ENCODE results near the gene BCAR1. TPM values are rescaled to one million over a fixed set of nuclear protein-coding genes. Genes with fewer than 3 reads are reported as not detected.

Gene BCAR1
- polyA plus RNA-seq (2013, experiment 1 of 2), result 122 TPM
- polyA plus RNA-seq (2013, experiment 2 of 2), result 83.0 TPM

- WGBS, 2 experiments (ENCODE audit: insufficient coverage in 2 of 2), result 0 to 1% methylated on average over 43 to 50 of the region's 84 CpGs
- peak within 1 kb of the TSS; percentile 99 for H3K27ac ChIP-seq (ENCODE audit: low read depth, low read length, severe bottlenecking)
- peaks cover 43% of the 10 kb centered on the region for H3K36me3 ChIP-seq (ENCODE audit: control insufficient read depth, insufficient read depth, low read length)
- H3K4me3 ChIP-seq (ENCODE audit: extremely low read depth, insufficient read depth, low read length, poor library complexity, severe bottlenecking), result peak within 1 kb of the TSS; percentile 87
- H3K9me3 ChIP-seq (ENCODE audit: control insufficient read depth, low read length), result no peaks in the 10 kb centered on the region
- peaks cover 78% of the 10 kb centered on the region for H3K4me1 ChIP-seq (ENCODE audit: control insufficient read depth, insufficient read depth, low read length, poor library complexity, severe bottlenecking)
Measured at GRCh38 chr16:75251280-75252048, at the start of gene BCAR1. BCAR1 (minus strand) TSS chr16:75251624; CDS start chr16:75251482, 142 bp downstream.

GRCh38 chr16:75298267-75298666 is 46.8 kb upstream of the BCAR1 start:
- Histone ChIP-seq H3K4me3 (ENCODE audit: extremely low read depth, insufficient read depth, low read length, poor library complexity, severe bottlenecking) (no peak overlapping the region), H3K9me3 (ENCODE audit: control insufficient read depth, low read length) (no peaks in the 10 kb centered on the region), H3K27ac (ENCODE audit: low read depth, low read length, severe bottlenecking) (no peak overlapping the region), H3K4me1 (ENCODE audit: control insufficient read depth, insufficient read depth, low read length, poor library complexity, severe bottlenecking) (peaks cover 23% of the 10 kb centered on the region), H3K36me3 (ENCODE audit: control insufficient read depth, insufficient read depth, low read length) (peaks cover 70% of the 10 kb centered on the region)
- 97 to 100% methylated on average over 4 to 6 of the region's 6 CpGs for WGBS, 2 experiments (ENCODE audit: insufficient coverage in 2 of 2)

- Histone ChIP-seq H3K27ac (ENCODE audit: low read depth, low read length, severe bottlenecking) (no peak overlapping the region), H3K36me3 (ENCODE audit: control insufficient read depth, insufficient read depth, low read length) (peaks cover 76% of the 10 kb centered on the region), H3K4me1 (ENCODE audit: control insufficient read depth, insufficient read depth, low read length, poor library complexity, severe bottlenecking) (peaks cover 12% of the 10 kb centered on the region), H3K4me3 (ENCODE audit: extremely low read depth, insufficient read depth, low read length, poor library complexity, severe bottlenecking) (no peak overlapping the region), H3K9me3 (ENCODE audit: control insufficient read depth, low read length) (no peaks in the 10 kb centered on the region)
- WGBS, 2 experiments (ENCODE audit: insufficient coverage in 2 of 2), result 100% methylated on average over 1 of the region's 1 CpG
Measured at GRCh38 chr16:75296606-75297005, 45.2 kb upstream of the BCAR1 start.

GRCh38 chr16:75294773-75295459 is 43.5 kb upstream of the BCAR1 start:
- WGBS, 2 experiments (ENCODE audit: insufficient coverage in 2 of 2), result 100% methylated on average over 3 of the region's 6 CpGs
- no peaks in the 10 kb centered on the region for H3K9me3 ChIP-seq (ENCODE audit: control insufficient read depth, low read length)
- H3K36me3 ChIP-seq (ENCODE audit: control insufficient read depth, insufficient read depth, low read length), result peaks cover 70% of the 10 kb centered on the region
- H3K27ac ChIP-seq (ENCODE audit: low read depth, low read length, severe bottlenecking), result no peak overlapping the region
- H3K4me1 ChIP-seq (ENCODE audit: control insufficient read depth, insufficient read depth, low read length, poor library complexity, severe bottlenecking), result peaks cover 8% of the 10 kb centered on the region
- H3K4me3 ChIP-seq (ENCODE audit: extremely low read depth, insufficient read depth, low read length, poor library complexity, severe bottlenecking), result no peak overlapping the region

GRCh38 chr16:75293772-75294171 is 42.3 kb upstream of the BCAR1 start:
- peaks cover 17% of the 10 kb centered on the region for H3K4me1 ChIP-seq (ENCODE audit: control insufficient read depth, insufficient read depth, low read length, poor library complexity, severe bottlenecking)
- H3K27ac ChIP-seq (ENCODE audit: low read depth, low read length, severe bottlenecking), result no peak overlapping the region
- H3K9me3 ChIP-seq (ENCODE audit: control insufficient read depth, low read length), result no peaks in the 10 kb centered on the region
- WGBS, 2 experiments (ENCODE audit: insufficient coverage in 2 of 2), result 93 to 97% methylated on average over 2 to 5 of the region's 6 CpGs
- H3K4me3 ChIP-seq (ENCODE audit: extremely low read depth, insufficient read depth, low read length, poor library complexity, severe bottlenecking), result no peak overlapping the region
- H3K36me3 ChIP-seq (ENCODE audit: control insufficient read depth, insufficient read depth, low read length), result peaks cover 61% of the 10 kb centered on the region

GRCh38 chr16:75293173-75293572 is 41.7 kb upstream of the BCAR1 start:
- Histone ChIP-seq H3K27ac (ENCODE audit: low read depth, low read length, severe bottlenecking) (no peak overlapping the region), H3K4me3 (ENCODE audit: extremely low read depth, insufficient read depth, low read length, poor library complexity, severe bottlenecking) (no peak overlapping the region), H3K4me1 (ENCODE audit: control insufficient read depth, insufficient read depth, low read length, poor library complexity, severe bottlenecking) (peaks cover 19% of the 10 kb centered on the region), H3K9me3 (ENCODE audit: control insufficient read depth, low read length) (no peaks in the 10 kb centered on the region), H3K36me3 (ENCODE audit: control insufficient read depth, insufficient read depth, low read length) (peaks cover 56% of the 10 kb centered on the region)
- WGBS, 2 experiments (ENCODE audit: insufficient coverage in 2 of 2), result 89 to 91% methylated on average over 3 to 4 of the region's 4 CpGs

- H3K4me3 ChIP-seq (ENCODE audit: extremely low read depth, insufficient read depth, low read length, poor library complexity, severe bottlenecking), result no peak overlapping the region
- WGBS, 2 experiments (ENCODE audit: insufficient coverage in 2 of 2), result 88 to 100% methylated on average over 1 of the region's 3 CpGs
- H3K9me3 ChIP-seq (ENCODE audit: control insufficient read depth, low read length), result no peaks in the 10 kb centered on the region
- no peak overlapping the region for H3K27ac ChIP-seq (ENCODE audit: low read depth, low read length, severe bottlenecking)
- peaks cover 18% of the 10 kb centered on the region for H3K4me1 ChIP-seq (ENCODE audit: control insufficient read depth, insufficient read depth, low read length, poor library complexity, severe bottlenecking)
- peaks cover 56% of the 10 kb centered on the region for H3K36me3 ChIP-seq (ENCODE audit: control insufficient read depth, insufficient read depth, low read length)
Measured at GRCh38 chr16:75292691-75293090, 41.3 kb upstream of the BCAR1 start.

- Histone ChIP-seq H3K4me1 (ENCODE audit: control insufficient read depth, insufficient read depth, low read length, poor library complexity, severe bottlenecking) (peaks cover 23% of the 10 kb centered on the region), H3K4me3 (ENCODE audit: extremely low read depth, insufficient read depth, low read length, poor library complexity, severe bottlenecking) (no peak overlapping the region), H3K36me3 (ENCODE audit: control insufficient read depth, insufficient read depth, low read length) (peaks cover 45% of the 10 kb centered on the region)
Measured at GRCh38 chr16:75289189-75289588, 37.8 kb upstream of the BCAR1 start.

GRCh38 chr16:75288596-75289120 is 37.2 kb upstream of the BCAR1 start:
- 89 to 95% methylated on average over 8 to 10 of the region's 10 CpGs for WGBS, 2 experiments (ENCODE audit: insufficient coverage in 2 of 2)
- peaks cover 23% of the 10 kb centered on the region for H3K4me1 ChIP-seq (ENCODE audit: control insufficient read depth, insufficient read depth, low read length, poor library complexity, severe bottlenecking)

More at GRCh38 chr16:75289189-75289588, 37.8 kb upstream of the BCAR1 start:
- peak overlapping the region; percentile 55 for H3K27ac ChIP-seq (ENCODE audit: low read depth, low read length, severe bottlenecking)
- H3K9me3 ChIP-seq (ENCODE audit: control insufficient read depth, low read length), result peaks cover 4% of the 10 kb centered on the region

GRCh38 chr16:75288181-75288580 is 36.8 kb upstream of the BCAR1 start:
- peaks cover 20% of the 10 kb centered on the region for H3K4me1 ChIP-seq (ENCODE audit: control insufficient read depth, insufficient read depth, low read length, poor library complexity, severe bottlenecking)
- 93 to 95% methylated on average over 6 of the region's 7 CpGs for WGBS, 2 experiments (ENCODE audit: insufficient coverage in 2 of 2)
- H3K36me3 ChIP-seq (ENCODE audit: control insufficient read depth, insufficient read depth, low read length), result peaks cover 40% of the 10 kb centered on the region

More at GRCh38 chr16:75288596-75289120, 37.2 kb upstream of the BCAR1 start:
- Histone ChIP-seq H3K36me3 (ENCODE audit: control insufficient read depth, insufficient read depth, low read length) (peaks cover 45% of the 10 kb centered on the region), H3K9me3 (ENCODE audit: control insufficient read depth, low read length) (peaks cover 4% of the 10 kb centered on the region), H3K27ac (ENCODE audit: low read depth, low read length, severe bottlenecking) (peak overlapping the region; percentile 55), H3K4me3 (ENCODE audit: extremely low read depth, insufficient read depth, low read length, poor library complexity, severe bottlenecking) (no peak overlapping the region)

More at GRCh38 chr16:75288181-75288580, 36.8 kb upstream of the BCAR1 start:
- no peak overlapping the region for H3K4me3 ChIP-seq (ENCODE audit: extremely low read depth, insufficient read depth, low read length, poor library complexity, severe bottlenecking)
- peaks cover 4% of the 10 kb centered on the region for H3K9me3 ChIP-seq (ENCODE audit: control insufficient read depth, low read length)
- H3K27ac ChIP-seq (ENCODE audit: low read depth, low read length, severe bottlenecking), result no peak overlapping the region

Measured in mesodermal cell (in vitro differentiated cells).